ENCODE results near the gene SUSD1.

The SUSD1 gene

GRCh38 chr9:112120030-112120341, 55.1 kb downstream of the SUSD1 start:
- Histone ChIP-seq H3K9me3 (ENCODE audit: control insufficient read depth, low read length) (no peaks in the 10 kb centered on the region), H3K36me3 (ENCODE audit: control insufficient read depth, insufficient read depth, low read length) (peaks cover 5% of the 10 kb centered on the region), H3K4me1 (ENCODE audit: control insufficient read depth, insufficient read depth, low read length) (peaks cover 7% of the 10 kb centered on the region), H3K27ac (ENCODE audit: insufficient read depth, low read depth, low read length, poor library complexity, severe bottlenecking) (no peak overlapping the region), H3K27me3 (ENCODE audit: control insufficient read depth, insufficient read depth, low read length, poor library complexity, severe bottlenecking) (no peaks in the 10 kb centered on the region), H3K4me3 (ENCODE audit: insufficient read depth, low read depth, low read length) (no peak overlapping the region)
- 90 to 91% methylated on average over 6 of the region's 6 CpGs for WGBS, 2 experiments

DNA sequence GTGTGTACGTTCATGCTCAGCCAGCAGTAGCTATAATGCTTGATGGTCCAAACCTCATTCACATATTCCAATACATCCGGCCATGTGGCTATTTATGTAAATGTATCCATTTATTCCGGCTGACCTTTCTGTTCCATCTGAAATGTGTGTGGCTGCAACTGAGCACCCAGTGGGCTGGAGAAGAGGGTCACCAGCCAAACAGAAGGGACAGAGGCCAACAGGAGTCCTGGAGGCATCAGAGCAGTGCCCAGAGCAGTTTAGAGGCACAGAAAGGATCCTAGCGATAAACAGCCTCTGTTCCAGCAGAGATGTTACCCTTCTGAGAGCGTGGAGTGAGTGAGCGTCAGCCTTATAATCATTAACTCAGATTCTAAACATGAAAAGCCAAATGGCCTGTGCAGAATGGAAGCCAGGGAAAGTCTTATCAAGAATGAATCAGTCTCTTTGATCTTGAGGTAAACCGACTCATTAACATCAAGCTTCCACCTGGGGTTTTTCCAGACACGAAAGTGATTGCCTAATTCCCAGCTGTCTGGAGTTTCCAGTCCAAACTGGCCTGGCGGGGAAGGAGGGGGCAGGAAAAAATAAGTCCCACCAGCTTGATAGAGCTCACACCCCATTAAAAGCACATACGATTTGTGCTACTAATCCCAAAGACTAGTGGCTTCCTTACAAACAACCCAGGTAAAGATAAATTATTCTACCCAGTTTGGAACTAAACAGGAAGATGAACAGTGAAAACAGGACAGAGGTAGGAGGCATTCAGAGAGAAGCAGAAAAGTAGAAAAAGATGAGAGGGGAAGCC, 55.7 kb downstream of the SUSD1 start:
- WGBS, 2 experiments = 88 to 95% methylated on average over 10 of the region's 10 CpGs
- no peak overlapping the region for H3K27ac ChIP-seq (ENCODE audit: insufficient read depth, low read depth, low read length, poor library complexity, severe bottlenecking)

GRCh38 chr9:112118009-112118408, 57.1 kb downstream of the SUSD1 start:
- 97 to 100% methylated on average over 1 of the region's 1 CpG for WGBS, 2 experiments
- no peak overlapping the region for H3K27ac ChIP-seq (ENCODE audit: insufficient read depth, low read depth, low read length, poor library complexity, severe bottlenecking)

More for the DNA sequence above, 55.7 kb downstream of the SUSD1 start:
- H3K27me3 ChIP-seq (ENCODE audit: control insufficient read depth, insufficient read depth, low read length, poor library complexity, severe bottlenecking) = no peaks in the 10 kb centered on the region
- no peaks in the 10 kb centered on the region for H3K9me3 ChIP-seq (ENCODE audit: control insufficient read depth, low read length)
- no peak overlapping the region for H3K4me3 ChIP-seq (ENCODE audit: insufficient read depth, low read depth, low read length)
- H3K4me1 ChIP-seq (ENCODE audit: control insufficient read depth, insufficient read depth, low read length) = peaks cover 7% of the 10 kb centered on the region
- peaks cover 5% of the 10 kb centered on the region for H3K36me3 ChIP-seq (ENCODE audit: control insufficient read depth, insufficient read depth, low read length)

DNA sequence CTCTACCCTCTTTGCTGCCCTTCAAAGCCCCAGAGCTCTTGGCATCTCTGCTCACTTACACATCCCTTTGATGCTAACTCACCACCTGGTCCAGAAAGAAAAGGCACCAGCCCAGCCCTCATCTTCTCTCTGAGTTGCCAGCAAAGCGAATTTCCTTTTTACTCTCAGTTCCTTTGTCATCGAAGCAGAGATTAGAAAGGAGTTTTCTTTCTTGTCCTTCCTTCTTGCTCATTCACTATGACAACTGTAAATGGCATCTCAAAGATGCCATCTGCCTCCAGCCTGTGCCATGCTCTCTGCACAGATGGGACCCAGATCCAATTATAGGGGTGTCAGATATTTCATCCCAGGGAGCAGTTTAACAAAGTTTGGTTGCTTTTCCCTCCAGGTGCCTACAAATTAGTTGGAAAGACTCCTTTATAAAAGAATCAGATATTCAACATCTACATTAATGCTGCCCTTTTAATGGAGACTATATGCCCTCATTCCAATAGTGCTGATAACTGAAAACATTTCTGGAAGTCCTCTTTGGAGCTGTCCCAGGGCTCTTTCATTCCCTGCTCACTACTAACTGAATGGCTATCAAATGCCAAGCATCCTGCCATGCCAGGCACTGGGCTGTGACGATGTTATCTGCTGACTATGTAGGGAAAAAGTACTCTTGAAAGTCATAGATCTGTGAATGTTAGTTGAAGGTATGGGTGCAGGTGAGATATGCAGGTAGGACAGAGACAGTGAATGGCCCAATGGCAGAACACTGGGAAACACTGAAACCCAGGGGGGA, 58.9 kb downstream of the SUSD1 start:
- no peaks in the 10 kb centered on the region for H3K36me3 ChIP-seq (ENCODE audit: control insufficient read depth, insufficient read depth, low read length)
- peaks cover 6% of the 10 kb centered on the region for H3K4me1 ChIP-seq (ENCODE audit: control insufficient read depth, insufficient read depth, low read length)
- H3K27me3 ChIP-seq (ENCODE audit: control insufficient read depth, insufficient read depth, low read length, poor library complexity, severe bottlenecking) = no peaks in the 10 kb centered on the region
- no peaks in the 10 kb centered on the region for H3K9me3 ChIP-seq (ENCODE audit: control insufficient read depth, low read length)
- WGBS, 2 experiments = 86 to 90% methylated on average over 3 of the region's 3 CpGs
- H3K4me3 ChIP-seq (ENCODE audit: insufficient read depth, low read depth, low read length) = no peak overlapping the region
- no peak overlapping the region for H3K27ac ChIP-seq (ENCODE audit: insufficient read depth, low read depth, low read length, poor library complexity, severe bottlenecking)

More at GRCh38 chr9:112118009-112118408, 57.1 kb downstream of the SUSD1 start:
- Histone ChIP-seq H3K4me3 (ENCODE audit: insufficient read depth, low read depth, low read length) (no peak overlapping the region), H3K4me1 (ENCODE audit: control insufficient read depth, insufficient read depth, low read length) (peaks cover 7% of the 10 kb centered on the region), H3K36me3 (ENCODE audit: control insufficient read depth, insufficient read depth, low read length) (no peaks in the 10 kb centered on the region), H3K9me3 (ENCODE audit: control insufficient read depth, low read length) (no peaks in the 10 kb centered on the region), H3K27me3 (ENCODE audit: control insufficient read depth, insufficient read depth, low read length, poor library complexity, severe bottlenecking) (no peaks in the 10 kb centered on the region)

GRCh38 chr9:112115109-112115508, 60.0 kb downstream of the SUSD1 start:
- Histone ChIP-seq H3K36me3 (ENCODE audit: control insufficient read depth, insufficient read depth, low read length) (no peaks in the 10 kb centered on the region), H3K9me3 (ENCODE audit: control insufficient read depth, low read length) (no peaks in the 10 kb centered on the region), H3K4me1 (ENCODE audit: control insufficient read depth, insufficient read depth, low read length) (no peaks in the 10 kb centered on the region), H3K4me3 (ENCODE audit: insufficient read depth, low read depth, low read length) (no peak overlapping the region), H3K27me3 (ENCODE audit: control insufficient read depth, insufficient read depth, low read length, poor library complexity, severe bottlenecking) (no peaks in the 10 kb centered on the region), H3K27ac (ENCODE audit: insufficient read depth, low read depth, low read length, poor library complexity, severe bottlenecking) (no peak overlapping the region)
- WGBS, 2 experiments = 73 to 74% methylated on average over 3 of the region's 3 CpGs

DNA sequence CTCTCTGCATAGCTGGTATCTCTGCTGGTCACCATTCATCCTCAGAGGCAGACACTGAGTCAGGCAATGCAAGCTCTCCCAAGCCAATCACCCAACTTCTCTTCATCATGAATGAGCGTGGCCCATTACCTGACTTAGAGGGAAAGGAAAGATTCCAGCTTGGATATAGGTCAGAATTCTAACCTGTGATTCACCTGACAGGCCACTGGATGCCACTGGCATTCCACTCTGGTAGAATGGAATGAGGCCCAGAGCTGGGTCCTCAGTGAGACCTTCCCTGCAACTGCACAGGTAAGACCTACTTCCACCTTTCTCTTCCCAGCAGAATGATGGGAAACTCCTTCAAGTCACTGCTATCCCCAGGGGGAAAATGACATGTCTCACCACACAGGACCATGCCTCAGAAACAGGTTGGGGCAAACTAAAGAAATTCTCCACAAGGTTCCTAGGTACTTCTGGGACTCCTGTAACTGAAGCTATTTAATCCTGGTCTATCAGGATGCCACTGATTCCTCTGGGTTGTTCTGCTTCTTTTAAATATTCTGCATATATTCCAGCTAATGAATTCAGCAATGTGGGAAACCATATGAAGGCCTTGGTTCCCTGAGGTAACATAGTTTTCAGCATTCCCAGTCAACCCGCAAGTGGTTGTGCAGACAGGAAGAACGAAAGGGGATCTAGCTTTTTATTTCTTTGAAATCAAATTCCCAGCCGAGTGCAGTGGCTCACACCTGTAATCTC, 62.0 kb downstream of the SUSD1 start:
- Histone ChIP-seq H3K27me3 (ENCODE audit: control insufficient read depth, insufficient read depth, low read length, poor library complexity, severe bottlenecking) (no peaks in the 10 kb centered on the region), H3K36me3 (ENCODE audit: control insufficient read depth, insufficient read depth, low read length) (no peaks in the 10 kb centered on the region), H3K9me3 (ENCODE audit: control insufficient read depth, low read length) (no peaks in the 10 kb centered on the region), H3K4me3 (ENCODE audit: insufficient read depth, low read depth, low read length) (no peak overlapping the region), H3K4me1 (ENCODE audit: control insufficient read depth, insufficient read depth, low read length) (no peaks in the 10 kb centered on the region), H3K27ac (ENCODE audit: insufficient read depth, low read depth, low read length, poor library complexity, severe bottlenecking) (no peak overlapping the region)
- 92 to 93% methylated on average over 4 of the region's 4 CpGs for WGBS, 2 experiments

GRCh38 chr9:112112519-112112918, 62.6 kb downstream of the SUSD1 start:
- Histone ChIP-seq H3K27ac (ENCODE audit: insufficient read depth, low read depth, low read length, poor library complexity, severe bottlenecking) (no peak overlapping the region), H3K4me1 (ENCODE audit: control insufficient read depth, insufficient read depth, low read length) (no peaks in the 10 kb centered on the region), H3K36me3 (ENCODE audit: control insufficient read depth, insufficient read depth, low read length) (no peaks in the 10 kb centered on the region), H3K9me3 (ENCODE audit: control insufficient read depth, low read length) (no peaks in the 10 kb centered on the region), H3K27me3 (ENCODE audit: control insufficient read depth, insufficient read depth, low read length, poor library complexity, severe bottlenecking) (no peaks in the 10 kb centered on the region), H3K4me3 (ENCODE audit: insufficient read depth, low read depth, low read length) (no peak overlapping the region)
- 80 to 89% methylated on average over 4 of the region's 4 CpGs for WGBS, 2 experiments

DNA sequence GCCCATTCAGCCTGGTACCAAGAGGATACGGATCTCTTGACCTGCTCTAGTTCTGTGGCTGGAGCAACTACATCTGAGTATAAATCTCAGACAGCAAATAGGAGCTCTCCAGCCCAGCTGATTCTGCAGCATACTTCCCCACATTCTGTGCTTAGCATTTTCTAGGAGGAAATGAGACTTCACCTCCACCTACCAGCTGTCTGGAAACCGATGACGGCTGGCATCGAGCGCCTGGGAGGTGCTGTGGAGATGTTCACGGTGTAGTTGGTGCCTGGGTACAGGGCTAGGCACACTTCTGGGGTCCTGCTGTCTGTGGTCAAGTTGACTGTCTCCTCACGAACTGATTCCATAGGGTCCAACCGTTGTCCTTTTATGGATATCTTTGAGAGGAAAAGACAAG, 63.6 kb downstream of the SUSD1 start:
- Histone ChIP-seq H3K27me3 (ENCODE audit: control insufficient read depth, insufficient read depth, low read length, poor library complexity, severe bottlenecking) (no peaks in the 10 kb centered on the region), H3K4me1 (ENCODE audit: control insufficient read depth, insufficient read depth, low read length) (no peaks in the 10 kb centered on the region), H3K27ac (ENCODE audit: insufficient read depth, low read depth, low read length, poor library complexity, severe bottlenecking) (no peak overlapping the region), H3K36me3 (ENCODE audit: control insufficient read depth, insufficient read depth, low read length) (no peaks in the 10 kb centered on the region), H3K9me3 (ENCODE audit: control insufficient read depth, low read length) (no peaks in the 10 kb centered on the region), H3K4me3 (ENCODE audit: insufficient read depth, low read depth, low read length) (no peak overlapping the region)
- 96 to 97% methylated on average over 8 of the region's 8 CpGs for whole genome bisulfite sequencing, 2 experiments

DNA sequence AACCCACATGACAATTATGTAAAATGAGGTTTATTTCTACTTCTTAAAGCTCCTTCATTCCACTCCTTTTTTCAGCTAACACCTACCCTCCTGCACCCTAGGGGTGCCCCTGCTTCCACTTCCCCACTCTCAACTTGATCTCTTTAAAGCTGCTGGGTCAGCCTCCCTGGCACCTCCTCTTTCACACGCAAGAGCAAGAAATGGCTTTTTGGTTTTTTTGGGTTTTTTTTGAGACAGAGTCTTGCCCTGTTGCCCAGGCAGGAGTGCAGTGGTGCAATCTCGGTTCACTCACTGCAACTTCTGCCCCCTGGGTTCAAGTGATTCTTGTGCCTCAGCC, 64.4 kb downstream of the SUSD1 start:
- H3K4me3 ChIP-seq (ENCODE audit: insufficient read depth, low read depth, low read length) = no peak overlapping the region
- no peaks in the 10 kb centered on the region for H3K9me3 ChIP-seq (ENCODE audit: control insufficient read depth, low read length)
- H3K27ac ChIP-seq (ENCODE audit: insufficient read depth, low read depth, low read length, poor library complexity, severe bottlenecking) = no peak overlapping the region
- H3K27me3 ChIP-seq (ENCODE audit: control insufficient read depth, insufficient read depth, low read length, poor library complexity, severe bottlenecking) = no peaks in the 10 kb centered on the region
- WGBS, 2 experiments = 91 to 93% methylated on average over 2 of the region's 2 CpGs
- H3K36me3 ChIP-seq (ENCODE audit: control insufficient read depth, insufficient read depth, low read length) = no peaks in the 10 kb centered on the region
- H3K4me1 ChIP-seq (ENCODE audit: control insufficient read depth, insufficient read depth, low read length) = no peaks in the 10 kb centered on the region

Data from ectodermal cell (in vitro differentiated cells).